GM12878 (cell line): ENCODE results near the gene SPAG7. TPM values are rescaled to one million over a fixed set of nuclear protein-coding genes. Genes with fewer than 3 reads are reported as not detected.

Experiments
- ATAC-seq: fragments of 200-7000 bp; cut with Tn5 transposase; 3 replicates; pipeline ENCODE4 v1.9.1; 2020; ENCODE audit warnings: mild to moderate bottlenecking, moderate library complexity
- Bru-seq: library from RNA; stranded (reverse); fragments of 400-500 nt; gene quantifications from one replicate; lab custom pipeline; 2021; lab: Mats Ljungman, UMichigan
- BruChase-seq, 2 experiments: library from RNA; stranded (reverse); fragments of 400-500 nt; gene quantifications; one replicate each; lab custom pipeline; 2021; lab: Mats Ljungman, UMichigan
- BruUV-seq: library from RNA; stranded (reverse); fragments of 400-500 nt; replicated peaks from 2 replicates; lab custom pipeline; 2021; lab: Mats Ljungman, UMichigan
- CTCF ChIA-PET: fragments of 300-600 bp; sonication (Branson Sonifier 250); formaldehyde crosslinking; extraction: SDS; loops from one replicate; lab custom pipeline; 2021; ENCODE audit warnings: inconsistent platforms; lab: Yijun Ruan, JAX
- POLR2A ChIA-PET: fragments of 350-600 bp; formaldehyde crosslinking; extraction: SDS; loops from one replicate; lab custom pipeline; 2021; ENCODE audit warnings: inconsistent platforms; lab: Charles Lee
- RAD21 ChIA-PET: fragments of 300-600 bp; sonication (Branson Sonifier 250); formaldehyde crosslinking; loops from one replicate; lab custom pipeline; 2023; ENCODE audit warnings: antibody characterized with exemption; ENCODE audit not compliant: unreplicated experiment; lab: Charles Lee
- SMC1A ChIA-PET: fragments of 300-600 bp; sonication (Branson Sonifier 250); formaldehyde crosslinking; loops from one replicate; lab custom pipeline; 2023; ENCODE audit not compliant: unreplicated experiment, uncharacterized antibody; lab: Charles Lee
- DNase-seq: peaks from one replicate; pipeline ENCODE4 v3.0.0-alpha.2; 2011; ENCODE audit warnings: low read depth, low spot score
- FAIRE-seq: peaks from 3 replicates; lab custom pipeline; 2011; peaks lifted over from hg19 to GRCh38; lab: Jason Lieb, UNC
- H2AFZ ChIP-seq: 2 replicates; pipeline ENCODE4 v1.6.0; 2011; ENCODE audit warnings: low read depth, low read length, control low read depth; ENCODE audit not compliant: control insufficient read depth
- H3K27ac ChIP-seq: 2 replicates; pipeline ENCODE4 v1.5.1; 2011; ENCODE audit warnings: control low read depth; ENCODE audit not compliant: control insufficient read depth, insufficient read depth
- H3K27me3 ChIP-seq, 2 experiments: replicated peaks in 1 of 2; 2 replicates each; pipeline versions ENCODE4 v1.6.0 to v1.6.1; 2011; ENCODE audit warnings: low read length in 1 of 2; ENCODE audit not compliant: control insufficient read depth in 2 of 2, insufficient read depth in 2 of 2
- H3K36me3 ChIP-seq, 2 experiments: 2 replicates each; pipeline ENCODE4 v1.5.1; 2011; ENCODE audit warnings: low read length in 1 of 2; ENCODE audit not compliant: control insufficient read depth in 2 of 2, insufficient read depth in 2 of 2
- H3K4me1 ChIP-seq: 2 replicates; pipeline ENCODE4 v1.6.1; 2011; ENCODE audit warnings: mild to moderate bottlenecking, low read length, moderate library complexity, mixed read lengths; ENCODE audit not compliant: control insufficient read depth, insufficient read depth
- H3K4me2 ChIP-seq: 2 replicates; pipeline ENCODE4 v1.6.0; 2011; ENCODE audit warnings: control low read depth; ENCODE audit not compliant: control insufficient read depth, insufficient read depth
- H3K4me3 ChIP-seq: fragments of 200-600 bp; sonication (generic); 2 replicates; pipeline ENCODE4 v1.5.1; 2016
- H3K79me2 ChIP-seq: 2 replicates; pipeline ENCODE4 v1.6.0; 2011; ENCODE audit warnings: low read length; ENCODE audit not compliant: control insufficient read depth, insufficient read depth
- H3K9ac ChIP-seq: 2 replicates; pipeline ENCODE4 v1.8.0; 2011; ENCODE audit warnings: low read length, control low read depth, mixed read lengths; ENCODE audit not compliant: control insufficient read depth, insufficient read depth
- H3K9me3 ChIP-seq: replicated peaks from 3 replicates; pipeline ENCODE4 v1.5.1; 2011; ENCODE audit warnings: mild to moderate bottlenecking, low read length; ENCODE audit not compliant: control insufficient read depth, insufficient read depth
- H4K20me1 ChIP-seq: 2 replicates; pipeline ENCODE4 v1.6.0; 2011; ENCODE audit not compliant: control insufficient read depth, insufficient read depth
- ASH2L ChIP-seq: fragments of 300-600, 200-600 bp; sonication (generic); IDR thresholded peaks from 2 replicates; pipeline ENCODE4 v1.6.1; 2017; ENCODE audit warnings: low read depth, mild to moderate bottlenecking, borderline replicate concordance
- ATF7 ChIP-seq: fragments of 450-650 bp; IDR thresholded peaks from 2 replicates; pipeline ENCODE4 v1.6.1; 2016; ENCODE audit warnings: low read depth, mild to moderate bottlenecking
- KLF5 ChIP-seq: fragments of 450-650 bp; IDR thresholded peaks from 2 replicates; pipeline ENCODE4 v1.6.1; 2014; ENCODE audit warnings: mild to moderate bottlenecking; ENCODE audit not compliant: partially characterized antibody
- MEF2A ChIP-seq: IDR thresholded peaks from 2 replicates; pipeline ENCODE4 v1.6.1; 2011; ENCODE audit warnings: low read depth, mild to moderate bottlenecking, low read length, moderate library complexity; ENCODE audit not compliant: insufficient read depth
- POLR2AphosphoS2 ChIP-seq: IDR thresholded peaks from 2 replicates; pipeline ENCODE4 v1.6.1; 2011; ENCODE audit warnings: low read depth, mild to moderate bottlenecking, low read length, improper control_type of control experiment, moderate library complexity
- RBBP5 ChIP-seq: fragments of 200-600 bp; sonication (generic); conservative IDR thresholded peaks from 2 replicates; pipeline ENCODE4 v1.6.1; 2016
- SIN3A ChIP-seq: IDR thresholded peaks from 2 replicates; pipeline ENCODE4 v1.6.1; 2012; ENCODE audit warnings: low read depth, low read length, improper control_type of control experiment
- SMARCA5 ChIP-seq: fragments of 450-650 bp; IDR thresholded peaks from 2 replicates; pipeline ENCODE4 v1.6.1; 2017; ENCODE audit warnings: mild to moderate bottlenecking
- SP1 ChIP-seq: IDR thresholded peaks from one replicate; pipeline ENCODE4 v1.6.1; 2011; ENCODE audit warnings: low read depth, low read length
- SUPT20H ChIP-seq: IDR thresholded peaks from 2 replicates; pipeline ENCODE4 v1.6.1; 2011; ENCODE audit warnings: low read depth, mild to moderate bottlenecking, low read length, moderate library complexity, borderline replicate concordance; ENCODE audit not compliant: control insufficient read depth
- whole genome bisulfite sequencing: methylation state at CpG from one replicate; pipeline ENCODE4 v1.1.6; 2016; ENCODE audit warnings: low lambda C conversion rate; ENCODE audit not compliant: insufficient replicate concordance, insufficient coverage; ENCODE audit errors: missing lambda C conversion rate; 5-methylcytosine and 5-hydroxymethylcytosine counted together
- in situ Hi-C: fragments of 300-500 bp; cut with MboI; formaldehyde crosslinking; loops from 9 replicates; pipeline ENCODE4 v1.14.3; 2018; ENCODE audit warnings: mixed read lengths
- intact Hi-C: fragments of 100-400 bp; cut with micrococcal nuclease; formaldehyde crosslinking; loops from one replicate; pipeline ENCODE4 v1.14.2; 2022; ENCODE audit not compliant: unreplicated experiment
- long read RNA-seq, 2 experiments: library from polyadenylated mRNA; unstranded; transcript quantifications; one replicate each; pipeline ENCODE4 v2.0.0, GENCODE V29; 2019 to 2020
- polyA minus RNA-seq, 3 experiments: library from RNA; depleted of rRNA, polyadenylated mRNA; stranded (reverse); fragments of >200 nt; gene quantifications; 2 replicates each; pipeline ENCODE4 v1.2.3, GENCODE V29; 2011
- polyA plus RNA-seq, 11 experiments: library from polyadenylated mRNA; depleted of rRNA in 4 of 11; unstranded in 6 of 11; stranded (reverse) in 5 of 11; fragments of >200 nt; fragmentation: Nextera tagmentation in 4 of 11; fragmentation: Illumina TruSeq in 1 of 11; extraction: Ambion mirVana in 4 of 11; extraction: Trizol in 1 of 11; gene quantifications; 1 replicate in 1 of 11; 2 replicates in 10 of 11; pipeline versions ENCODE4 v1.2.1 to v1.2.3, GENCODE V29; 2011 to 2016; ENCODE audit warnings: inconsistent platforms in 2 of 11, missing spikeins in 2 of 11, low read depth in 1 of 11
- total RNA-seq, 4 experiments: library from RNA; depleted of rRNA in 3 of 4; stranded (reverse); fragments of >200 nt in 3 of 4; fragmentation: Illumina TruSeq in 1 of 4; extraction: Trizol in 1 of 4; gene quantifications; 2 replicates each; pipeline versions ENCODE4 v1.2.1 to v1.2.3, GENCODE V29; 2013 to 2021
- TF ChIP-seq, protein P1 (sequence below): fragments of 450-650 bp; IDR thresholded peaks from 2 replicates; pipeline ENCODE4 v1.6.1; 2017; ENCODE audit warnings: low read depth, mild to moderate bottlenecking, moderate library complexity
- TF ChIP-seq, protein P2 (sequence below): fragments of 150-350 bp; IDR thresholded peaks from 2 replicates; pipeline ENCODE4 v1.6.1; 2014; ENCODE audit warnings: mild to moderate bottlenecking, low read depth, low read length

The SPAG7 gene, protein sequence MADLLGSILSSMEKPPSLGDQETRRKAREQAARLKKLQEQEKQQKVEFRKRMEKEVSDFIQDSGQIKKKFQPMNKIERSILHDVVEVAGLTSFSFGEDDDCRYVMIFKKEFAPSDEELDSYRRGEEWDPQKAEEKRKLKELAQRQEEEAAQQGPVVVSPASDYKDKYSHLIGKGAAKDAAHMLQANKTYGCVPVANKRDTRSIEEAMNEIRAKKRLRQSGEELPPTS
- total RNA-seq (2013; cell fraction: nucleolus; rRNA removed) = 17.1 and 23.0 TPM in 2 replicates
- 76.5 and 80.2 TPM in 2 replicates for total RNA-seq (2014; rRNA removed)
- total RNA-seq (2014; rRNA removed; fragmentation: Illumina TruSeq; extraction: Trizol) = 94.4 and 99.2 TPM in 2 replicates
- total RNA-seq (2021) = 76.5 and 77.5 TPM in 2 replicates
- 40.1 TPM for polyA plus RNA-seq (2011; ENCODE audit: low read depth)
- 73.8 and 78.2 TPM in 2 replicates for polyA plus RNA-seq (2011; rRNA removed)
- 76.4 and 89.7 TPM in 2 replicates for polyA plus RNA-seq (2011; cell fraction: cytosol; rRNA removed)
- 59.5 and 64.5 TPM in 2 replicates for polyA plus RNA-seq (2011; cell fraction: nucleus; rRNA removed)
- 76.8 and 88.6 TPM in 2 replicates for polyA plus RNA-seq (2012)
- 46.5 and 107 TPM in 2 replicates for polyA plus RNA-seq (2014; fragmentation: Illumina TruSeq; extraction: Trizol)
- 10 to 100 TPM in 1 of 2 experiments, 1 to 10 TPM in 1; 7.9 to 31.7 TPM for polyA plus RNA-seq (2014; fragmentation: Nextera tagmentation; extraction: Ambion mirVana)
- 96.3 and 105 TPM in 2 replicates for polyA plus RNA-seq (2014; rRNA removed)
- polyA plus RNA-seq (2016; fragmentation: Nextera tagmentation; extraction: Ambion mirVana) = 100 to 1,000 TPM; 133 to 146 TPM
- polyA minus RNA-seq (2011; rRNA and poly(A)+ RNA removed) = 28.7 and 39.6 TPM in 2 replicates
- 12.8 and 16.7 TPM in 2 replicates for polyA minus RNA-seq (2011; cell fraction: cytosol; rRNA and poly(A)+ RNA removed)
- polyA minus RNA-seq (2011; cell fraction: nucleus; rRNA and poly(A)+ RNA removed) = 9.8 and 14.5 TPM in 2 replicates
- percentile 80 among the genes with signal in this experiment for Bru-seq, nascent RNA
- BruChase-seq, experiment 1, labeled RNA remaining after a 6-hour chase = percentile 90 among the genes with signal in this experiment
- percentile 81 among the genes with signal in this experiment for BruChase-seq, experiment 2, labeled RNA remaining after a 2-hour chase
- long read RNA-seq, experiment 1, transcript SPAG7-201 (7 exons, 1,058 nt) = major isoform, 87 of 92 reads
- long read RNA-seq, experiment 1, partial matches to known transcripts = 2 of 92 reads
- long read RNA-seq, experiment 1, other reads (novel, unspliced or antisense) = 2 of 92 reads
- long read RNA-seq, experiment 2, transcript SPAG7-207 (6 exons, 1,094 nt) = minor isoform, 8 of 265 reads
- long read RNA-seq, experiment 2, transcript SPAG7-201 (7 exons, 1,058 nt) = major isoform, 246 of 265 reads
- long read RNA-seq, experiment 2, partial matches to known transcripts = 3 of 265 reads
- long read RNA-seq, experiment 2, other reads (novel, unspliced or antisense) = 6 of 265 reads

DNA sequence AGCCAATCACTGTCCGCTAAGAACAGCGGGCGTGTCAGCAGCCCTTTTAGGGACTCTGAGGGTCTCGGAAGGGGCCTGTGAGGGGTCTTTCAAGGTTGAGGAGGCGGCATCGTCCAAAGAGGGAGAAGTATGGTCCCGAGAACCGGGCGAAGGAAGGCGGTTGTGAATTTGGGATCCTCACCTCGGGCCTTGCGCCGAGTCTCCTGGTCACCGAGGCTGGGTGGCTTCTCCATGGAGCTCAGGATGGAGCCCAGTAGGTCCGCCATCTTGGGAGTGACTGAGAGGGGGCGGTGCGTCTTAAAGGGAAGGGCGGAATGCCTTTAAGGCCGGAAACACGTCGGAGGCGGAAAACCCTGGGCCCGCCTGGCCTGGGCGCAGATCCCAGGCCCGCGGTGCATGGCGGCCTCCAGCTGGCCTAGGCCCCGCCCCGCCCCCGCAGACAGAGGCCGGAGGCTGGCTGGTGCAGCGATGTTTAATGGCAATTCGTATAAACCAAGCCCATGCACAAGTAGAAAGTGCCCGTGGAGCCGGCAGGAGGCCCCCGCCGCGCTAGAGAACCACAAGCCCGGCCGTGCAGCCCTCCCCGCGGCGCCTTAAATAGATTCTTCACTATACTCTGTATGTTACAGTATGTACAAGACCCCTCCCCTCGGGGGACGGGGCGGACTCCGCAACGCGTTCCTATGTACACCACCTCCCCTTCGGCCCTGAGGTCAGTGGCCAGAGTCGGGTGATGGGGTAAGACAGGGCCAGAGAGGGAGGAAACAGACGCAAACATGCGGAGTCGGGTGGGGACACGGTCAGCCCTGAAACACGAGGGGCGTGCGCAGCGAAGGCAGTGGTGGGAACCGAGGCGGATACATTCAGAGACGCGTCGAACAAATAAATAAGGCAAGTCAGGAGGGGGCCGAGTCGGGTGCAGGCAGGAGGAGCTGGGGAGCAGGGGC is at the start of gene SPAG7:
Gene SPAG7, minus strand, starts transcription at position 279 of the 947 bp plus-strand sequence. Its CDS starts 13 bp downstream, at position 266.
- under 1% methylated on average over 66 of the region's 66 CpGs for WGBS
- ChIA-PET POLR2A (interaction anchor here (0.6 to 8.5 kb wide), 14 partner anchors 10 to 452 kb away, joined by 3 to 272 read pairs (median 6); partner anchors contain the start of genes CAMTA2, ENO3, INCA1 and KIF1C), RAD21 (interaction anchor here (0.8 to 6.4 kb wide), 23 partner anchors 10 to 405 kb away, joined by 3 to 73 read pairs (median 4); partner anchors contain the start of genes ARRB2, CAMTA2, ENO3 and INCA1), SMC1A (interaction anchor here (0.7 to 4.3 kb wide), 22 partner anchors 11 to 270 kb away, joined by 3 to 50 read pairs (median 4); partner anchors contain the start of genes CAMTA2, CHRNE, ENO3 and KIF1C), CTCF (interaction anchor here (0.6 to 3.6 kb wide), 16 partner anchors 11 to 725 kb away, joined by 3 to 28 read pairs (median 8); partner anchors contain the start of genes C1QBP, CAMTA2, CHRNE and ENO3)
- intact Hi-C loops = loop anchor here (1.0 to 5.0 kb wide), 4 partner anchors 19 to 94 kb away; no protein-coding TSS in a partner anchor
- Histone ChIP-seq H3K79me2 (peaks cover 29% of the 10 kb centered on the region), H3K27ac (peak within 1 kb of the TSS; percentile 100), H3K9ac (peak within 1 kb of the TSS; percentile 98), H3K27me3 (no peaks in the 10 kb centered on the region), H3K4me2 (peak within 1 kb of the TSS; percentile 99), H3K9me3 (no peaks in the 10 kb centered on the region), H3K4me3 (peak within 1 kb of the TSS; percentile 89), H4K20me1 (no peaks in the 10 kb centered on the region), H3K4me1 (peaks cover 14% of the 10 kb centered on the region), H2AFZ (peak within 1 kb of the TSS; percentile 94), H3K36me3 (peaks cover 10 to 11% of the 10 kb centered on the region in 2 experiments; a peak in 3 of 4 replicates)
- peak; percentile 90 for DNase-seq
- in situ Hi-C loops = no loop called here
- TSS peak; percentile 89 for BruUV-seq
- peak; percentile 69 for ATAC-seq
- FAIRE-seq = no peak
- TF ChIP-seq, protein P1, sequence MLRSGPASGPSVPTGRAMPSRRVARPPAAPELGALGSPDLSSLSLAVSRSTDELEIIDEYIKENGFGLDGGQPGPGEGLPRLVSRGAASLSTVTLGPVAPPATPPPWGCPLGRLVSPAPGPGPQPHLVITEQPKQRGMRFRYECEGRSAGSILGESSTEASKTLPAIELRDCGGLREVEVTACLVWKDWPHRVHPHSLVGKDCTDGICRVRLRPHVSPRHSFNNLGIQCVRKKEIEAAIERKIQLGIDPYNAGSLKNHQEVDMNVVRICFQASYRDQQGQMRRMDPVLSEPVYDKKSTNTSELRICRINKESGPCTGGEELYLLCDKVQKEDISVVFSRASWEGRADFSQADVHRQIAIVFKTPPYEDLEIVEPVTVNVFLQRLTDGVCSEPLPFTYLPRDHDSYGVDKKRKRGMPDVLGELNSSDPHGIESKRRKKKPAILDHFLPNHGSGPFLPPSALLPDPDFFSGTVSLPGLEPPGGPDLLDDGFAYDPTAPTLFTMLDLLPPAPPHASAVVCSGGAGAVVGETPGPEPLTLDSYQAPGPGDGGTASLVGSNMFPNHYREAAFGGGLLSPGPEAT = peak; percentile 96
- TF ChIP-seq SMARCA5 (peak; percentile 57; the same call in 1 of the 2 replicates), MEF2A (no peak), ASH2L (0 out of 2 replicates have a peak, but pooled peaks have one; percentile 77), SIN3A (peak; percentile 89; the same call in 1 of the 2 replicates), SUPT20H (no peak), RBBP5 (no peak), KLF5 (peak; percentile 14), ATF7 (peak; percentile 25; the same call in 1 of the 2 replicates), SP1 (no peak), POLR2AphosphoS2 (0 out of 2 replicates have a peak, but pooled peaks have one; percentile 87)
- TF ChIP-seq, protein P2, sequence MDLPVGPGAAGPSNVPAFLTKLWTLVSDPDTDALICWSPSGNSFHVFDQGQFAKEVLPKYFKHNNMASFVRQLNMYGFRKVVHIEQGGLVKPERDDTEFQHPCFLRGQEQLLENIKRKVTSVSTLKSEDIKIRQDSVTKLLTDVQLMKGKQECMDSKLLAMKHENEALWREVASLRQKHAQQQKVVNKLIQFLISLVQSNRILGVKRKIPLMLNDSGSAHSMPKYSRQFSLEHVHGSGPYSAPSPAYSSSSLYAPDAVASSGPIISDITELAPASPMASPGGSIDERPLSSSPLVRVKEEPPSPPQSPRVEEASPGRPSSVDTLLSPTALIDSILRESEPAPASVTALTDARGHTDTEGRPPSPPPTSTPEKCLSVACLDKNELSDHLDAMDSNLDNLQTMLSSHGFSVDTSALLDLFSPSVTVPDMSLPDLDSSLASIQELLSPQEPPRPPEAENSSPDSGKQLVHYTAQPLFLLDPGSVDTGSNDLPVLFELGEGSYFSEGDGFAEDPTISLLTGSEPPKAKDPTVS = no peak; the same call in 1 of the 2 replicates
